Breast epithelium (tissue), 3 donors: ENCODE results near the gene NTNG1.

ENCODE experiments used
- CTCF ChIP-seq, 3 donors: fragments of 450-650 bp; IDR thresholded peaks; one replicate each; pipeline ENCODE4 v1.5.1; 2016 to 2017; ENCODE audit warnings: antibody characterized with exemption in 3 of 3, mild to moderate bottlenecking in 3 of 3, moderate library complexity in 3 of 3
- POLR2A ChIP-seq: fragments of 450-650 bp; IDR thresholded peaks from one replicate; pipeline ENCODE4 v1.6.1; 2016; ENCODE audit warnings: antibody characterized with exemption, mild to moderate bottlenecking, moderate library complexity

GRCh38 chr1:107124694-107125093 is 16.1 kb upstream of the NTNG1 start:
- TF ChIP-seq CTCF (IDR thresholded peaks at IDR 0.05), result no peak
- TF ChIP-seq POLR2A, result no peak
